ENCODE measurements around the gene PYHIN1.

The PYHIN1 gene

GRCh38 chr1:159023723-159024122 lies 92.4 kb downstream of the PYHIN1 start:
- no peak for DNase-seq

- no peak for DNase-seq
Observed at GRCh38 chr1:159025043-159025442, 93.7 kb downstream of the PYHIN1 start.

Measured in activated effector memory CD4-positive, alpha-beta T cell treated with anti-CD3 and anti-CD28 coated beads, Interleukin-2, amount 50 U/mL, for 16 hours (primary cell).